HG03045 (cell line): ENCODE data around the gene METTL21C.

Experiments used
- ATAC-seq: cut with Tn5 transposase; IDR thresholded peaks from one replicate; pipeline ENCODE4 v1.9.1; 2021; ENCODE audit warnings: mild to moderate bottlenecking, moderate library complexity; ENCODE audit not compliant: unreplicated experiment

The METTL21C gene

DNA sequence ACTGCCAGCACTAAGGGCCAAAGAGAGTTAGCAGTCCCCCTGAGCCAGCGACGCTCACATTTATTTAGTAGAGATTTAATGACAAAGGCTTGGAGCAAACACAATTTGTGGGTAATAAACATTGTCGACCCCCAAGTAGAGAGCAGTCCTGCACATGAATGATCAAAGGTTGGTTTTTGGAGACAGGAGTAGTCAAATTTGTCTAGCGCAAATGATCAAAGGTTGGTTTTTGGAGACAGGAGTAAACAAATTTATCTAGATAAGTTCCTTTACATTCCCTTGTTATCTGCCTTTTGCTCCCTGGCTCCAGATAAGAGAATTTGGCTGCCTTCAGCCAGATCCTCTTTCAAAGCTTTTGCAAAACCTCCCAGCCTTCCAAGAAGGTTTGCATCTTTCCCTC lies 26.9 kb downstream of the METTL21C start:
- ATAC-seq = no peak

DNA sequence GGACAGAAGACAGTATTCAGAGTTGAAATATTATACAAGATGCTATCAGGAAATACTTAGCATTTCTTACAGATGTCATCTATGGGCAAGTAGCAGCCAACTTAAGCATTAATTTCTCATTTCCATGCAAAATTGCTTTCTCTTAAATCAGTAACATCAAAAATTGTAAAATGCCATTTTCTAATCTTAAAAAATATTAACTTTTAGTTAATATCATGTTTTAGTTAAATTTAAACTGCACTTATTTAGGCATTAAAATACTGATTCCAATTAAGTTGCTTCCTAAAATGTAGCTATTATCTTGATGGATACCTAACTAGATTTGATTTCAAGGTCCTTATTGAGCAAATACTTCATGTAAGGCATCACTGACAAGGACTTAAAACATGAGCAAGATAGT lies 27.8 kb downstream of the METTL21C start:
- no peak for ATAC-seq

DNA sequence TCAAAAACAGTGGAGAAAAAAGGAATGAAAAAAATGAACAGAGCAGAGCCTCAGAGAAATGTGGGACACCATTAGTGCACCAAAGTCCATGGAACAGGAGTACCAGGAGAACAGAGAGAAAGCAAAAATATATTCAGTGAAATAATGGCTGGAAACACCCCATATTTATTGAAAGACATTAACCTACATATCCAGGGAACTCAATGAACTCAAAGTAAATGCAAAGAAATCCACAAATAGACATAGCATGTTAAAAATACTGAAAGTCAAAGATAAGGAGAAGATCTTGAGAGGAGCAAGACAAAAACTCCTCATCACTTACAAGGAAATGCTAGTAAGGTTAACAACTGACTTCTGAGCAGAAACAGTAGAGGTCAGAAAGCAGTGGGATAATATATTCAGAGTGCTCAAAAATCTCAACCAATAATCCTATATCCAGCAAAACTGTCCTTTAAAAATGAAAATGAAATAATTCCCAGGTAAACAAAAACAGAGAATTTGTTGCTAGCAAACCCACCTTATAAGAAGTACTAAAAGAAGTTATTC lies 35.6 kb downstream of the METTL21C start:
- ATAC-seq = no peak

GRCh38 chr13:102658660-102659059 lies 36.2 kb downstream of the METTL21C start:
- no peak for ATAC-seq

- no peak for ATAC-seq
Observed at GRCh38 chr13:102657630-102658029, 37.2 kb downstream of the METTL21C start.

DNA sequence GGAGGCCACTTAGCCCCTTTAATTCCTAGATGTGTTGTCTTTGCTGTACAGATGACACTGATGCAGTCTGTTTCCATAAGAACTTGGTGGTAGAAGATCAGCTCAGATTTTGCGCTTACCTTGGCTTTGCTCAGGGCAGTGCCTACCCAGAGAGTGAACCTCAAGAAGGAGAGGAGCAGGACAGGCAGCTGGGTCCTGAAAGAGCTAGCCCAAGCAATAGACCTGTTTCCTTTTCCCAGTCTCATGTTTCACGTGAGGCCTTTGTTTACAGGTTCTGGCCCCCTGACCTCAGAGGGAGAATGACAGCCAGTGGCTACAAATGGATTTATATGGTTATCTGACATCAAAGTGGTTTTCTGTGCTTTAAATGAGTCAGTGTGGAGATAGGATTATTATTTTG lies 40.1 kb downstream of the METTL21C start:
- no peak for ATAC-seq

DNA sequence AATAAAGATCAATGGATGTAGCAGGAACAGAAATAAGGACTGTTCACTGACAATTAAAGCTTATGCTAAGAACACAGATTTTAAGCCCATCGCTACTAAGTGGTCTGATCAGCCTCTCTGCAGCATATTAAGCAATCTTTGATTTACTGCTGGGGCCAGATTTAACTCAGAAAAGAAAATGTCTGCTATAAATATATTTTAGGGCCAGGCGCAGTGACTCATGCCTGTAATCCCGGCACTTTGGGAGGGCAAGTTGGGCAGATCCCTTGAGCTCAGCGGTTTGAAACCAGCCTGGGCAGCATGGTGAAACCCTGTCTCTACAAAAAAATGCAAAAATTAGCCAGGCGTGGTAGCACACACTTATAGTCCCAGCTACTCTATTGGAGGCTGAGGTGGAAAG lies 43.0 kb downstream of the METTL21C start:
- ATAC-seq = no peak

GRCh38 chr13:102651392-102651791 lies 43.5 kb downstream of the METTL21C start:
- ATAC-seq = no peak

DNA sequence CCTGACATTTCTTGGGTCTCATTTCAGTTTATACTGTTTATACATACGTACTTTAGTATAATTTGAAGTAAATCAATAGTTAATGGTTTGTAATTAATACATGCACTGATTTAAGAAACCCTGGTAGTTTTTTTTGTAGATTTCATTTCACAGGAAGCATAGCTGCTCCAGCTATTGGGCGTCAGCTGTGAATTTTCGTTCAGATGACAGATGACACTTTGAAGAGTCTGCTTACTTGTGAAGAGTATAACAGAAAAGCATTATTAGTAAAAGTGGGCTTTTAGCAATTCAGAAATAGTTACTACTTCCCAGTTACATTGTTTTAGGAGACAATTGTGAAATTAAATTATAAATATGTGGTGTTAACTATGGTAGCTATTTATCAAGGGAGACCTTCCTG lies 44.4 kb downstream of the METTL21C start:
- ATAC-seq = no peak

DNA sequence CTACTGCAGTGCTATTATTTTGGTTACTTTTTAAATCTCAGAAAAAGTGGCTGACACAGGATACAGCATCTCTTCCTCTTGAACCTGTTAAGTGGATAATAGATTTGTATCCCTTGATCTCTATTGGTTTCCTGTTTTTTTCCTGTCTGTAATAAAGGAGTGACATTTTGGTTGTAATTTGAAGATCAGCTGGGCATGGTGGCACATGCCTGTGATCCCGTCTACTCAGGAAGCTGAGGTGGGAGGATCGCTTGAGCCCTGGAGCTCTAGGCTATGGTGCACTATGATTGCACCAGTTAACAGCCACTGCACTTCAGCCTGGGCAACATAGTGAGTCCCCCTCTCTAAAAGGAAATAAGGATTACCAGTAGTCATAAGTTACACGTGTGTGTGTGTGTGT lies 46.8 kb downstream of the METTL21C start:
- ATAC-seq = no peak

GRCh38 chr13:102645701-102646100 lies 49.1 kb downstream of the METTL21C start:
- ATAC-seq = no peak

GRCh38 chr13:102643656-102644055 lies 51.2 kb downstream of the METTL21C start:
- ATAC-seq = no peak

- no peak for ATAC-seq
Observed at GRCh38 chr13:102642475-102642874, 52.4 kb downstream of the METTL21C start.

DNA sequence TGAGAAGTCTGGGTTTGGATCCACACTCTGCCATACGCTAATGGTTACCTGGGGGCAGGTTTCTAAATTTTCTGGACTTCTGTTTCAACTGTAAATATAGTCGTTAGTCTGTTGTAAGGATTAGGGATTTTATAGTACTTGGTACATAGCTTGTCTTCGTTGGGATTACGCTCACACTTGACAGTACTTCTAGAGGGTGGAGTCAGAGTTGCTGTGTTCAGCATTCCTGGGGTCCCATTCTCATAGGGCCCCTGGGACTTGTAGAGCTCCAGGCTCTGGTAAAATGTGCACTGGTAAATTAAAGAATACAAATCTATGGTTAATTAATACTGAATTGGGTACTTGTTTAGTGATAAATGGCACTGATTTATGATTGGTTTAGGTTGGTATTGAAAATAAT lies 52.8 kb downstream of the METTL21C start:
- no peak for ATAC-seq

- ATAC-seq = no peak
Observed at GRCh38 chr13:102638741-102639140, 56.1 kb downstream of the METTL21C start.
